ENCODE results near the gene ARHGEF18. TPM values are rescaled to one million over a fixed set of nuclear protein-coding genes. Genes with fewer than 3 reads are reported as not detected.

ARHGEF18 gene
- total and polyA plus RNA-seq, 12 donors, result 4.8 to 13.3 (median 8.2) TPM

DNA sequence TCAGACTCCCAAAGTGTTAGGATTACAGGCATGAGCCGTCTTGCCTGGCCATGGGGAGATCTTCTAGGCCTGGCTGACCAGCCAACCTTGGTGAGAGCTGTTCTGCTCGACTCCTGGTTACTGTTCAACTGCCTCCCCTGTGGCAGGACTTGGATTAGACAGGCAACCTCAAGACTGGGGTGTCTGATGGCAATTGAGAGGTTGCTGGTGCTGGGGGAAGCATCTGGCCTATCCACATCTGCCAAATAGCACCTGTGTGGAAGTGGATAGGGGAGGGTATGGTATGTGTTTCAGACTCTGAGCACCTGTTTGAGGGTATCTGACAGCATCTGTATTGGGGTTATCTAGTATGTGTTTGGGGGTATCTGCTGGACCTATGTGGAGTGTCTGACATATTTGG lies 44.7 kb downstream of the ARHGEF18 start:
- Histone ChIP-seq H3K4me1 (peaks cover 0 to 32% (median 20%) of the 10 kb centered on the region in 9 donors), H3K4me3 (no peak overlapping the region), H3K27me3 (no peaks in the 10 kb centered on the region), H3K27ac (no peak overlapping the region), H3K9me3 (no peaks in the 10 kb centered on the region), H3K36me3 (peaks cover 0 to 13% (median 0%) of the 10 kb centered on the region in 9 donors)
- intact Hi-C loops (cut with DNase I), result loop anchor here in 4 of 10 donors (10.0 kb wide), 4 partner anchors 121 to 659 kb away; partner anchors contain the start of genes GPR108 (in 1 of the 4), MCOLN1 (in 1 of the 4), PNPLA6 (in 1 of the 4) and TRIP10 (in 1 of the 4)
- ATAC-seq, result no peak
- TF ChIP-seq, protein P1, sequence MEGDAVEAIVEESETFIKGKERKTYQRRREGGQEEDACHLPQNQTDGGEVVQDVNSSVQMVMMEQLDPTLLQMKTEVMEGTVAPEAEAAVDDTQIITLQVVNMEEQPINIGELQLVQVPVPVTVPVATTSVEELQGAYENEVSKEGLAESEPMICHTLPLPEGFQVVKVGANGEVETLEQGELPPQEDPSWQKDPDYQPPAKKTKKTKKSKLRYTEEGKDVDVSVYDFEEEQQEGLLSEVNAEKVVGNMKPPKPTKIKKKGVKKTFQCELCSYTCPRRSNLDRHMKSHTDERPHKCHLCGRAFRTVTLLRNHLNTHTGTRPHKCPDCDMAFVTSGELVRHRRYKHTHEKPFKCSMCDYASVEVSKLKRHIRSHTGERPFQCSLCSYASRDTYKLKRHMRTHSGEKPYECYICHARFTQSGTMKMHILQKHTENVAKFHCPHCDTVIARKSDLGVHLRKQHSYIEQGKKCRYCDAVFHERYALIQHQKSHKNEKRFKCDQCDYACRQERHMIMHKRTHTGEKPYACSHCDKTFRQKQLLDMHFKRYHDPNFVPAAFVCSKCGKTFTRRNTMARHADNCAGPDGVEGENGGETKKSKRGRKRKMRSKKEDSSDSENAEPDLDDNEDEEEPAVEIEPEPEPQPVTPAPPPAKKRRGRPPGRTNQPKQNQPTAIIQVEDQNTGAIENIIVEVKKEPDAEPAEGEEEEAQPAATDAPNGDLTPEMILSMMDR (IDR thresholded peaks at IDR 0.05), result no peak
- no peak for DNase-seq
- 57 to 66% methylated on average over 2 of the region's 2 CpGs for WGBS, 2 donors

- intact Hi-C loops (cut with DNase I), result loop anchor here in 5 of 10 donors (2.0 to 10.0 kb wide), 5 partner anchors 95 to 659 kb away; partner anchors contain the start of genes GPR108 (in 1 of the 5), MCOLN1 (in 1 of the 5), PEX11G (in 1 of the 5) and PNPLA6 (in 1 of the 5)
- no peaks in the 10 kb centered on the region for H3K9me3 ChIP-seq
- H3K4me3 ChIP-seq, result peak overlapping the region; percentile 69 to 100 (median 98)
- ATAC-seq (peak in 2 of 8 donors; percentile 1 to 38), DNase-seq (no peak)
- TF ChIP-seq, protein P1 (IDR thresholded peaks at IDR 0.05), result no peak
- H3K4me1 ChIP-seq, result peaks cover 0 to 38% (median 20%) of the 10 kb centered on the region in 9 donors
- WGBS, 2 donors, result 17 to 18% methylated on average over 13 of the region's 13 CpGs
- no peaks in the 10 kb centered on the region for H3K27me3 ChIP-seq
- peak overlapping the region in 8 of 10 donors; percentile 39 to 93 (median 84) for H3K27ac ChIP-seq
- H3K36me3 ChIP-seq, result peaks cover 0 to 13% (median 0%) of the 10 kb centered on the region in 9 donors
Measured at GRCh38 chr19:7393939-7394730, 45.4 kb downstream of the ARHGEF18 start.

DNA sequence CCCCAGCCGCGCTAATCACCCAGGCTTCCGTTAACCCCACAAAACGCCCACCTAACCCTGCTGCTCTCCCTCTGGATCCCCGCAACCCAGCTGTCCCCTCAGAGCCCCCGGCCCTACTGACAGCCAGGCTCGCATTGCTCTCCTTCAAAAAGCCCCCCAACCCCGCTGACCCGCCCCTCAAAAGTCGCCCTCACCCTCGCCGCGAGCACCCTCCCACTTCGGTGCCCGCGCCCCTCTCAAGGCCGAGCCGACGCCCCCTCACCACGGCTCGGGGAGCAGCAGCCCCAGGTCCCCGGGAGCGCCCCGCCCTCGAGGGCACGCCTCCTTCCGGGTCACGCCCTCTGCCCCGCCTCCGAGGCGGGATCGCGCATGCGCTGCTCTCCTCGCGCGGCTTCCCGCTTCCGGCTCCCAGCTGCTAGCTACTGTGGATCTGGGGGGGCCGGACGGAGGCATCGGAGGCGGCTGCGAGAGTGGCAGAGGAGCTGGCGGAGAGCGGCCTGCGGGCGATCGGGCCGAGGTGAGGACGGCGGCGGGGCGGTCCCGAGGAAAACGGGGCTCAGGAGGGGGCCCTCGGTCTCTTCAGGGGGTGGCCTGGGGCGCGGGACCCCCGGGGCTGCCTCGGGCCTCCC lies 46.1 kb downstream of the ARHGEF18 start:
- Histone ChIP-seq H3K27ac (peak overlapping the region in 9 of 10 donors; percentile 57 to 93 (median 83)), H3K4me3 (peak overlapping the region; percentile 69 to 100 (median 98)), H3K36me3 (peaks cover 0 to 13% (median 0%) of the 10 kb centered on the region in 9 donors), H3K4me1 (peaks cover 0 to 38% (median 20%) of the 10 kb centered on the region in 9 donors), H3K9me3 (no peaks in the 10 kb centered on the region), H3K27me3 (no peaks in the 10 kb centered on the region)
- ATAC-seq, result peak; percentile 99 to 100 (median 99)
- peak; percentile 88 to 93 for DNase-seq
- intact Hi-C loops (cut with DNase I), result loop anchor here in 5 of 10 donors (2.0 to 10.0 kb wide), 6 partner anchors 94 to 660 kb away; partner anchors contain the start of genes GPR108 (in 1 of the 5), MCOLN1 (in 1 of the 5), PEX11G (in 1 of the 5) and PNPLA6 (in 1 of the 5)
- WGBS, 2 donors, result 1% methylated on average over 60 to 61 of the region's 61 CpGs
- TF ChIP-seq, protein P1 (IDR thresholded peaks at IDR 0.05), result peak in 3 of 9 donors; percentile 15 to 17 (median 16)

Data from heart right ventricle (tissue), 16 donors.